BE2C (cell line): Measurements from ENCODE around the gene EGF.
"Not testable (repeated sequence)": the region's sequence is repeated elsewhere in the genome, so short reads cannot be mapped to it uniquely, and the experiment has no call there.

Experiments
- DNase-seq: peaks from one replicate; pipeline ENCODE4 v3.0.0-alpha.2; 2020
- H3K27me3 ChIP-seq: fragments of 250-450 bp; sonication (Bioruptor Pico); 2 replicates; pipeline ENCODE4 v1.5.1; 2020; ENCODE audit warnings: mild to moderate bottlenecking
- H3K36me3 ChIP-seq: fragments of 250-450 bp; sonication (Bioruptor Pico); 2 replicates; pipeline ENCODE4 v1.5.1; 2020; ENCODE audit warnings: mild to moderate bottlenecking
- H3K4me1 ChIP-seq: fragments of 250-450 bp; sonication (Bioruptor Pico); 2 replicates; pipeline ENCODE4 v1.5.1; 2020
- H3K4me3 ChIP-seq: 2 replicates; pipeline ENCODE4 v1.5.1; 2011; ENCODE audit warnings: low read depth, low read length
- H3K9me3 ChIP-seq: fragments of 250-450 bp; sonication (Bioruptor Pico); 2 replicates; pipeline ENCODE4 v1.5.1; 2020
- TF ChIP-seq, protein P1 (sequence below): IDR thresholded peaks from 2 replicates; pipeline ENCODE4 v1.5.1; 2012; ENCODE audit warnings: mild to moderate bottlenecking, low read depth, low read length

Gene EGF

DNA sequence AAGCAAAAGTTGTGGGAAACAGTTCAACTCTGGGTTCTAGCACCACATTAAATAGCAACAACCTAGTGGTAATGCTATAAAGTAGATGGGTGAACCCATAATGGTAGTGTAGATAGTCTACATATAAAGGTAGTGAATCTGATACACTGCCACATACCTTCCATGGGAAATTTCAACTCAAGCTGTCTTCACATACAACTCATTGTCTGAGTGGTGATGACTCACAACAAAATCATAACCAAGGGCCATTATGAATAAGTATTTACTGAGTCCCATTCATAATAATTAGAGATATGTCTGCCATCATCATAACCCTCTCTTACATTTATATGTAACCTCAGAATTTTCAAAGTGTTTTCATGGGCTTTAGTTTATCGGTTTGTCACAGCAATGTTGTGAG lies 34.8 kb downstream of the EGF start:
- no peak for DNase-seq
- TF ChIP-seq, protein P1, sequence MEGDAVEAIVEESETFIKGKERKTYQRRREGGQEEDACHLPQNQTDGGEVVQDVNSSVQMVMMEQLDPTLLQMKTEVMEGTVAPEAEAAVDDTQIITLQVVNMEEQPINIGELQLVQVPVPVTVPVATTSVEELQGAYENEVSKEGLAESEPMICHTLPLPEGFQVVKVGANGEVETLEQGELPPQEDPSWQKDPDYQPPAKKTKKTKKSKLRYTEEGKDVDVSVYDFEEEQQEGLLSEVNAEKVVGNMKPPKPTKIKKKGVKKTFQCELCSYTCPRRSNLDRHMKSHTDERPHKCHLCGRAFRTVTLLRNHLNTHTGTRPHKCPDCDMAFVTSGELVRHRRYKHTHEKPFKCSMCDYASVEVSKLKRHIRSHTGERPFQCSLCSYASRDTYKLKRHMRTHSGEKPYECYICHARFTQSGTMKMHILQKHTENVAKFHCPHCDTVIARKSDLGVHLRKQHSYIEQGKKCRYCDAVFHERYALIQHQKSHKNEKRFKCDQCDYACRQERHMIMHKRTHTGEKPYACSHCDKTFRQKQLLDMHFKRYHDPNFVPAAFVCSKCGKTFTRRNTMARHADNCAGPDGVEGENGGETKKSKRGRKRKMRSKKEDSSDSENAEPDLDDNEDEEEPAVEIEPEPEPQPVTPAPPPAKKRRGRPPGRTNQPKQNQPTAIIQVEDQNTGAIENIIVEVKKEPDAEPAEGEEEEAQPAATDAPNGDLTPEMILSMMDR, result no peak

DNA sequence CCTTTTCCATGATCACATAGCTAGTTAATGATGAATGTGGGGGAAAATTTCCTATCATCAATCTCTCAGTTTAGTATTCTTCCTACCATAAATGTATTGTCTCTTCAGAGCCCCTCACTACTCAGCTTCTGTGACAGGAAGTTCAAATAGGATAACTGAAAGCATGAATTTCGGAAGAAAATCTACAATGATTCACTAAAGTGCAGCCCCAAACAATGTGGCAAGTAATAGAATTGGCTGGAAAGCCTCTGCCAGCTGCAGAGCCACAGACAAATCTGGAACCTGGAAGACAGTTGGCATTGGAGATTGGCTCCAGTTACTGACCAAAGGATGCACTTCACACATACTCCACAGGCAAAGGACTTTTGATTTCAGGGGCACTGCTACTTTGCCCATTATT lies 35.2 kb downstream of the EGF start:
- Histone ChIP-seq H3K36me3 (no peaks in the 10 kb centered on the region), H3K4me1 (no peaks in the 10 kb centered on the region), H3K4me3 (no peak overlapping the region), H3K27me3 (no peaks in the 10 kb centered on the region; the same call in 1 of the 2 replicates), H3K9me3 (no peaks in the 10 kb centered on the region)
- TF ChIP-seq, protein P1, result no peak
- DNase-seq, result no peak

More for the DNA sequence above, 34.8 kb downstream of the EGF start:
- H3K27me3 ChIP-seq, result no peaks in the 10 kb centered on the region; the same call in 1 of the 2 replicates
- no peaks in the 10 kb centered on the region for H3K4me1 ChIP-seq
- H3K9me3 ChIP-seq, result no peaks in the 10 kb centered on the region
- no peaks in the 10 kb centered on the region for H3K36me3 ChIP-seq
- no peak overlapping the region for H3K4me3 ChIP-seq

DNA sequence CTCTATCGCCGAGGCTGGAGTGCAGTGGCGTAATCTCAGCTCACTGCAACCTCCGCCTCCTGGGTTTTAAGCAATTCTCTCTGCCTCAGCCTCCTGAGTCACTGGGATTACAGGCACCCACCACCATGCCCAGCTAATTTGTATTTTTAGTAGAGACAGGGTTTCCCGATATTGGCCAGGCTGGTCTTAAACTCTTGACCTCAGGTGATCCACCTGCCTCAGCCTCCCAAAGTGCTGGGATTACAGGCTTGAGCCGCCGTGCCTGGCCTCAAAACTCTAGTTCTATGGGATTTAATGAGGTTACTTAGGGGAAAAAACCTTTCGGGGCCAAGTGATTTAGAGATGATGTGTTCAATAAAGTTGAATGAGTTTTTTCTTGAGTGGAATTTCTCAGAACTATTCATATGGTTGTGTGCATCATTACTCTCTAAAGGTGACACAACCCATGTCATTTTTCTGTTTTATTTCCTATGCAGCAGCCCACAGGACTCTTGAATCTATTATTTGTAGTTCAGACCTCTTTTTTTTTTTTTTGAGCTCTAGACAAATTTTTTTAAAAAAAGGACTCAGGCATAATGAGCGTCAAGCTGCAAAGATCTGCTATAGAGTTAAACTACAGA lies 36.5 kb downstream of the EGF start:
- not testable (repeated sequence) for H3K27me3 ChIP-seq, H3K4me3 ChIP-seq, H3K9me3 ChIP-seq, H3K36me3 ChIP-seq, DNase-seq, H3K4me1 ChIP-seq

DNA sequence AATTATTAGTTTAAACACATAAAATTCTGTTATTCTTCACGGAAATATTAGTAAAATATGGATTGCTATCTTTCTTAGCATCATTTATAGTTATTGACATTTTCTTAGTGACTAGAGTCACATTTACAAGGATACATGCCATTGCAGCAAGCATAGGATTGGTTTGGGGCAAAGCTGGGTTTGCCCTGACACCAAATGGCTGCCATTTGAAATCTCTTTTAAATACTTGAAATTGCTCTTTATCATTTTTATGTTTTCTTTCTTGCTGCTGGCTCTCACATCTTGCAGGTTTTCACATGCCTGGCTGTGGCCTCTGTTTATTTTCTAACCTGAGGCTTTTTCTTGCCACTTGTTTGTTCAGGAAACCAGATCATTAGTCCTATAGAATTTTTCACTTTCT lies 39.9 kb downstream of the EGF start:
- no peaks in the 10 kb centered on the region; the same call in 1 of the 2 replicates for H3K27me3 ChIP-seq
- no peak for DNase-seq
- H3K4me1 ChIP-seq, result no peaks in the 10 kb centered on the region
- TF ChIP-seq, protein P1, result no peak
- H3K36me3 ChIP-seq, result no peaks in the 10 kb centered on the region
- no peak overlapping the region for H3K4me3 ChIP-seq
- H3K9me3 ChIP-seq, result no peaks in the 10 kb centered on the region

DNA sequence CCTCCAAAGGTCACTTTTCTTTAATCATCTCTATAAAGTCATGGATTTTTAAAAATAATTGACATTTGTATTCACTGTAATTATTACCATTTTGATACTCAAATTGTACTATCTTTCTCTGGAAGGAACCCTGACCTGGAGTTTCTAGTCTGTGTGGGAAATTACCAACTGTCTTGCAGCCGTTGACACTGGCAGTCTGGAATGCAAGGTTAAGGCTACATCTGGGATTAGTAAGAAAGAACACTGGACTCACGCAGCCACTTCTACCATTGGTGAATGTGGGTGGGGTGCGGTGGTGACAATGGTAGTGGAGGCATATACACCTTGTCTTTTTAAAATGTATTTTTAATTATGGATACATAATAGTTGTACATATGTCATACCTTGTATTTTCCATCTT lies 40.9 kb downstream of the EGF start:
- Histone ChIP-seq H3K27me3 (no peaks in the 10 kb centered on the region; the same call in 1 of the 2 replicates), H3K36me3 (no peaks in the 10 kb centered on the region), H3K4me3 (no peak overlapping the region), H3K9me3 (no peaks in the 10 kb centered on the region), H3K4me1 (no peaks in the 10 kb centered on the region)
- DNase-seq, result no peak
- TF ChIP-seq, protein P1, result no peak

DNA sequence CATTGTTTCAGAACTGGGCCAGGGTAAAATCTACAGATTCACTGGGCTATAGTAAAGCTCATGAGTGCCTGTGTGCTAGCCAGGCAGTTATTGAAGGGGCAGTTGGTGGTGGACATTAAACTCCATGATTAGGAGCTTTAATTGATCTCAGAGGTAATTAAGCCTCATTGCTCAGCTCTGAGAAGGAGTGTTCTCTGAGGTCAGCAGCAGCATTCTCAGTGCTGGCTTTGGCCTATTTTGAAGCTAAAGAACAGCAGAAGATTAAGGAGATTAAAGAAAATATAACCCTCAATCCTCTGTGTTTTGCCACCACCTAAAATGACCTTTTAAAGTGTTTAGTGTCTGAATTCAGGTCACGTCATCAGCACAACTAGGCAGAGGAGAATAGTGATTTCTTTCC lies 42.5 kb downstream of the EGF start:
- TF ChIP-seq, protein P1, result no peak
- H3K4me1 ChIP-seq, result no peaks in the 10 kb centered on the region

More for the DNA sequence above, 42.5 kb downstream of the EGF start:
- Histone ChIP-seq H3K27me3 (no peaks in the 10 kb centered on the region; the same call in 1 of the 2 replicates), H3K9me3 (no peaks in the 10 kb centered on the region), H3K4me3 (no peak overlapping the region), H3K36me3 (no peaks in the 10 kb centered on the region)
- DNase-seq, result no peak
